Activated naive CD8-positive, alpha-beta T cell treated with anti-CD3 and anti-CD28 coated beads, Interleukin-2, amount 10 ng/mL, durations not matched to agents 7 days and 5 days (primary cell): ENCODE measurements around the gene SRRM2. TPM values are rescaled to one million over a fixed set of nuclear protein-coding genes. Genes with fewer than 3 reads are reported as not detected.
A peak's percentile ranks its signal among the peaks of the same experiment; 100 is the strongest.

ENCODE experiments used
- ATAC-seq: fragments of 150-1000 bp; cut with Tn5 transposase; one replicate; pipeline ENCODE4 v1.10.0; 2021; ENCODE audit warnings: low read depth, moderate library complexity
- POLR2A ChIA-PET: fragments of 350-600 bp; sonication (Branson Sonifier 250); formaldehyde crosslinking; loops from one replicate; lab custom pipeline; 2021; ENCODE audit warnings: antibody characterized with exemption; lab: Charles Lee
- DNase-seq: peaks from one replicate; pipeline ENCODE4 v3.0.0; 2021
- H3K27ac Mint-ChIP-seq: one replicate; pipeline ENCODE4 v1.8.0; 2022; ENCODE audit warnings: mild to moderate bottlenecking, mixed read lengths
- H3K27me3 Mint-ChIP-seq: one replicate; pipeline ENCODE4 v1.8.0; 2022; ENCODE audit warnings: mild to moderate bottlenecking, moderate library complexity, mixed read lengths
- H3K36me3 Mint-ChIP-seq: one replicate; pipeline ENCODE4 v1.8.0; 2021; ENCODE audit warnings: mild to moderate bottlenecking, mixed read lengths
- H3K4me1 Mint-ChIP-seq: one replicate; pipeline ENCODE4 v1.8.0; 2021; ENCODE audit warnings: mixed read lengths
- H3K4me3 Mint-ChIP-seq: one replicate; pipeline ENCODE4 v1.8.0; 2022; ENCODE audit warnings: mild to moderate bottlenecking, moderate library complexity, mixed read lengths
- H3K9me3 Mint-ChIP-seq: one replicate; pipeline ENCODE4 v1.8.0; 2021; ENCODE audit warnings: mixed read lengths
- total RNA-seq, 2 experiments: library from RNA; stranded (reverse); gene quantifications; one replicate each; pipeline ENCODE4 v1.2.3, GENCODE V29; 2021

Gene SRRM2
- total RNA-seq, 2 experiments from 2014 or later = 740 to 773 TPM

DNA sequence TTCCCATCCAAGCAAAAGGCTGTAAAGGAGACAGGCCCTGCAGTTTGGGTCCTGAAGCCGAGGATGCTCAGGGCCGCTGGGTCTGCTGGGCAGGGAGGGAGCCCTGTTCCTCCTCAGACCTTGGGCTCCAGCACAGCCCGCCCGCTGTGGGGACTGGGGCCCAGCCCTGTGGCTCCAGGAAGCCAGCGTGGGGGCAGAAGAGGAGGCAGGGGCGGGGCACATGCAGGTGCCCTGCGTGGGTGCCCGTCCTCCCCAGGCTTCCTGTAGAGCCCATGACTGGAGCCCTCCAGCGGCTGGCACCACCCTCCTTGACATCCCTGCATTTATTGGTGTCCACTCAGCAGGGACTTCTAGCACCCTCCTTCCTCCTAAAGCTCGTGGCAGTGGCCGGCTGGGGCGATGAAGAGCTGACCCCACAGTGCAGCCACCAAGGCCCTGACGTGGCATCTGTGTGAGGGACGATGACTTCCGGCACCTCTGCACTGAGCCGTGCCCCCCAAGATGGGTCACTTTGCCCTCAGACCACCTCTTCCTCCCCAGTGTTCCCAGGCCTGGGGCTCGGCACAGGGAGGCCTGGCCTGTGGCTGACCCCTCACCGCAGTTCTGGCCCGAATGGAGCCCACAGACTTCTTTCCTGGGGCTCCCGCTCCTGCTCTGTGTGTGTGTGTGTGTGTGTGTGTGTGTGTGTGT is 42.3 kb upstream of the SRRM2 start:
- Mint-ChIP-seq H3K27ac (no peak overlapping the region), H3K9me3 (no peaks in the 10 kb centered on the region), H3K4me3 (no peak overlapping the region), H3K27me3 (no peaks in the 10 kb centered on the region), H3K36me3 (peaks cover 3% of the 10 kb centered on the region), H3K4me1 (peaks cover 4% of the 10 kb centered on the region)
- ATAC-seq (no peak), DNase-seq (no peak)
- POLR2A ChIA-PET = no interaction called here

DNA sequence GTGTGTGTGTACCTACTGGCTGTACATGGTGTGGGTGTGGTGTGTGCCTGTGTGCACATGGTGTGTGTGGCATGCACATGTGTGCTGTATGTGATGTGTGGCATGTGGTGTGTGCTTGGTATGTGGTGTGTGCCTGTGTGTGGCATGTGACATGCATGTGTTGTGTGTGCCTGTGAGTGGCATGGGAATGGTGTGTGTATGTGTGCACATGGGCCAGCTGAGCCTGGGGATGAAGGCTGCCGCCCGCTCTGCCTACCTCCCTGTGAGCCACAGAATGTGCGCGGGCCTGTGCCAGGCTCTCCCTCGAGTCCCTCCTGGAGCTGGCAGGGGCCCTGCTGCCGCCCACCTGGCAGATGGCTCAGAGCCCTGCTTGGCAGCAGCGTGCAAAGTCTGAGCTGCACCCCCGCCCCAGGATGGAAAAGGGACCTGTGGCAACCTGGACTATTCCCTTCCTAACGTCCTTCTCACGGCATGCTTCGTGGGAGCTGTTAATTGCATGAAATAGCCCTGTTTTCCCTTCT is 41.7 kb upstream of the SRRM2 start:
- peaks cover 3% of the 10 kb centered on the region for H3K36me3 Mint-ChIP-seq
- H3K27me3 Mint-ChIP-seq = no peaks in the 10 kb centered on the region
- H3K4me1 Mint-ChIP-seq = peaks cover 4% of the 10 kb centered on the region
- ATAC-seq (no peak), DNase-seq (no peak)
- no peak overlapping the region for H3K4me3 Mint-ChIP-seq
- no peak overlapping the region for H3K27ac Mint-ChIP-seq
- POLR2A ChIA-PET = no interaction called here
- H3K9me3 Mint-ChIP-seq = no peaks in the 10 kb centered on the region

DNA sequence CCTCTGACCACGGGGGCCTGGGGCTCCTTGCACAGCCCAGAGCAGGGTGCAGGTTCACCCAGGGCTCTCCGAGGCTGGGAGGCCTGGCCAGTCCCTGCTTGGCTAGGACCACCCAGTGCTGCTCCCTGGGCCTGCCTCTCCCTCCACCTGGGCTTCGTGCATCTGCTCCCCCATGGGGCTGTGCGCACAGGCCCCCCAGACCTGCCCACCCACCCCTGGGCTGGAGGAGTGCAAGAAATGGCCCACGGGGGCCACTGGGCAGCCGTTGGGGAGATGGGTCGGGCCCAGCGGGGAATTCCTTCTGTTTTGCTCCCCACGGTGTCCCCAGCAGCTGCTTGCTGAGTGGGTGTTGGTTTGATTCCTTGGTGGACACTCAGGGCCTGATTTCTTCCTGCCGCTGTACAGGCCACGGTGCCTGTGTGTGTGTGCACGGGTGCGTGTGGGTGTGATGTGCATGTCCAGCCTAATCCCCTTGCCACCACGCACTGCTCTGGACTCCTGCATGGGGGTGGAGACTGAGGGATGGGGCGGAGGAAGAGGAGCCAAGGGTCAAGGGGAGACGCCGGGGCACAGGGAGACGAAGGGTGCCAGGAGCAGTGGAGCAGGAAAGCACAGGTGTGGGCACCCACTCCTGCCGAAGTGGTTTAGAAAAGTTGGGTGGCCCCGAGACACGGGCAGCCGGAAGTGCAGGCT is 40.9 kb upstream of the SRRM2 start:
- Mint-ChIP-seq H3K4me3 (no peak overlapping the region), H3K36me3 (peaks cover 3% of the 10 kb centered on the region), H3K27ac (no peak overlapping the region), H3K4me1 (peaks cover 7% of the 10 kb centered on the region), H3K27me3 (no peaks in the 10 kb centered on the region), H3K9me3 (no peaks in the 10 kb centered on the region)
- no peak for DNase-seq
- ATAC-seq = no peak
- POLR2A ChIA-PET = no interaction called here

DNA sequence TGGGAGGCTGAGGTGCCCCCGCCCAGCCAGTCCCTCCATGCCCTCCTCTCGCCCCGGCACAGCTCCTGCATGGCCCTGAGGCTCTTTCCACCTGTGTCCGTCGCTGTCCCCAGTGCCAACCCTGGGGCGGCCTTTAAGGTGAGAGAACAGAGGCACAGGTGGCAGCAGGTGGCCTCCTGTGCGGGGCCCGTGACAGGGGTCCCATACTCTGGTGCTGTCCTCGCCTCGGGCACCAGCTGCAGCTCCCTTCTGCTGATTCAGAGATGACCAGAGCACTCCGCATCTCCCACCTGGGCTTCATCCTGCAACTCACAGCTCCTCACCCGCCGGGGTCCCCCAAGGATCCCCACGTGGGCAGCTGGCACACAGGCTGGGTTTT is 40.4 kb upstream of the SRRM2 start:
- Mint-ChIP-seq H3K4me1 (peaks cover 8% of the 10 kb centered on the region), H3K27ac (no peak overlapping the region), H3K4me3 (no peak overlapping the region), H3K9me3 (no peaks in the 10 kb centered on the region), H3K36me3 (peaks cover 3% of the 10 kb centered on the region), H3K27me3 (no peaks in the 10 kb centered on the region)
- DNase-seq (no peak), ATAC-seq (no peak)
- POLR2A ChIA-PET = no interaction called here

DNA sequence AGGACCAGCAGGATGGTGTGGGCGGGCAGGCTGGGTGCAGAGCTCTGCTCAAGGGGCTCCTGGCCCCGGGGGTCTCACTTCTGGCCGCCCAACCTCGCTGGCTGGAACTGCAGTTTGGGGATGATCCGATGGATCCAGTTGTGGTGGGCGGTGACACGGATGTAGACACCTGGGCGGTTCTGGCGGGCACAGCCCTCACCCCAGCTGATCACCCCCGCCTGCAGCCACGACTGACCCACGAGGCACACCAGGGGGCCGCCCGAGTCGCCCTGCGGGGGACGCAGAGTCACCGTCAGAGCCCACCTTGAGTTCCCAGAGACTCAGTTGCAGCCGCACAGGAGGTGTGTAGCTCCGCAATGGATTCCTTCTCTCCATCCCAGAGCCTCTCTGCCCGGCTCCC is 39.9 kb upstream of the SRRM2 start:
- Mint-ChIP-seq H3K27me3 (no peaks in the 10 kb centered on the region), H3K4me3 (no peak overlapping the region), H3K27ac (no peak overlapping the region), H3K36me3 (peaks cover 3% of the 10 kb centered on the region), H3K4me1 (peaks cover 11% of the 10 kb centered on the region), H3K9me3 (no peaks in the 10 kb centered on the region)
- POLR2A ChIA-PET = no interaction called here
- ATAC-seq = no peak
- no peak for DNase-seq

DNA sequence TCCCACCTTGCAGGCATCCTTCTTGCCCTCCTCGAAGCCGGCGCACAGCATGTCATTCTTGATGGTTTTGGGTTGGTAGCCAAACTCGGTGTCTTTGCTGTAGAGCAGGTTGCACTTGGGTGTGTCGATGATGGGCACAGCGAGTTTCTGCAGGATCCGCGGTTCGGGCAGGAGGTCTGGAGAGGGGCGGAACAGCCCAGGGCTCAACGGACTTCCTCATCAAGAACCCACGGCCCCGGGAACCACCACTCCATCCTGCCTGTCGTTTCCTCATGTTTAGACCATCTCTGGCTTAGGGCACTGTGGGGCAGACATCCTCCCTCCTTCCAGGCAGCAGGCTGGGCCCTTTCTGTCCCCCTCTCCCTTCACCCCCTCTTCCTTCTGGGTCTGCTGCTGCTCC is 38.9 kb upstream of the SRRM2 start:
- no peaks in the 10 kb centered on the region for H3K9me3 Mint-ChIP-seq
- POLR2A ChIA-PET = no interaction called here
- H3K27me3 Mint-ChIP-seq = no peaks in the 10 kb centered on the region
- DNase-seq (no peak), ATAC-seq (no peak)
- no peak overlapping the region for H3K27ac Mint-ChIP-seq
- H3K4me3 Mint-ChIP-seq = no peak overlapping the region
- peaks cover 16% of the 10 kb centered on the region for H3K4me1 Mint-ChIP-seq
- H3K36me3 Mint-ChIP-seq = no peaks in the 10 kb centered on the region

DNA sequence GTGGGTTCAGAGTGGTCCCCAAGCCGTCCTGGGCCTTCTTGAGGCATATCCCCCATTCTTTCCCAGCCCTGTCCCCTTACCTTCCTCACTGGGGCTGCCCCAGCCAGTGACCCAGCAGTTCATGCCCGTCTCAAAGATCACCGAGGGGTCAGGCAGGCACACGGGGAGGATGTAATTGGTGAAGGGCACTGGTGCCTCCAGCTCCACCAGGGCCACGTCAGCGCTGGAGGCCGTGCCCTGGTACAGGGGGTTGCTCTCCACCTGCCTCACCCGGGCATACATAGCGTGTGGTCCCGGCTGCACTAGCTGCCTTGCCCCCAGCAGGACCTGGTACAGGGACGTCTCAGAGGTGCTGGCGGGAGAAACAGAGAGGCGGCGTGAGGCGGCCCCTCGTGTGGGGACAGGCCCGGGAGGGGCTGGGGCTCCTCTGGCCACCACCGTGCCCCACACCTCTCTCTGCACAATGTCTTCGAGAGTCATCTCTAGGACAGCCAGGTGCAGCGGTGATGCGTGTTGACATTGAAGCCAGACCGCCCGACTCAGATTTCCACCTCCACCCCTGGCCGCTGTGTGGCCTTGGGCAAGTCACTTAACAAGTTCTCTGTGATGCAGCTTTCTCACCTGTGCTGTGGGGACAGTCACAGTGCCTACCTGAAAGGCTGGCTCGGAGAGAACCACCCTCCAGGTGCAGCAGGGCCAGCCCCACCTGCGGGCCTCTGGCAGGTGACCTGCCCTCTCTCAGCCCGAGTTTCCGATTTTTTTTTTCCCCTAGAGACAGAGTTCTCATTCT is 38.3 kb upstream of the SRRM2 start:
- Mint-ChIP-seq H3K4me3 (no peak overlapping the region), H3K4me1 (peaks cover 16% of the 10 kb centered on the region), H3K9me3 (no peaks in the 10 kb centered on the region), H3K27me3 (no peaks in the 10 kb centered on the region), H3K27ac (no peak overlapping the region), H3K36me3 (no peaks in the 10 kb centered on the region)
- no peak for ATAC-seq
- POLR2A ChIA-PET = no interaction called here
- no peak for DNase-seq

DNA sequence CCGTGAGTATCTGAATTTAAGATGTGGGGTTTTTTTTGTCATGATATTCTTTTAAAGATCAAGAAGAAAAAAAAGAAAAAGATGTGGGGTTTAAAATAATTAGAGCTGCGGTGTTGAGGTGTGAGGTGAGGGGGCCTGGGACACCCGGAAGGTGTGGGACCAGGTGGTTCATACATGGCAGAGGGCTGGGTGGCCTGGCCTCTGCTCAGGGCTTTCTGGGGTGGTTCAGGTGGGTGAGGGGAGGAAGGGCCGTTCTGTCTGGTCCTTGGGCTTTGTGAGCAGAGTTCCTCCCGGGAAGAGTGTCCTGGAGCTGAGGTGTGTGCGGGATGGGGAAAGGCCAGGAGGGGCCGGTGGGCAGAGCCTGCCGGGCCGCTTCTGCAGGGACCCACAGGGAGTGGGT is 37.4 kb upstream of the SRRM2 start:
- Mint-ChIP-seq H3K4me1 (peaks cover 16% of the 10 kb centered on the region), H3K27ac (no peak overlapping the region), H3K4me3 (no peak overlapping the region), H3K36me3 (no peaks in the 10 kb centered on the region), H3K9me3 (no peaks in the 10 kb centered on the region), H3K27me3 (no peaks in the 10 kb centered on the region)
- DNase-seq (no peak), ATAC-seq (no peak)
- POLR2A ChIA-PET = interaction anchor here (0.6 to 1.1 kb wide), 2 partner anchors 194 to 302 kb away, joined by 3 to 6 read pairs; no protein-coding TSS in a partner anchor

DNA sequence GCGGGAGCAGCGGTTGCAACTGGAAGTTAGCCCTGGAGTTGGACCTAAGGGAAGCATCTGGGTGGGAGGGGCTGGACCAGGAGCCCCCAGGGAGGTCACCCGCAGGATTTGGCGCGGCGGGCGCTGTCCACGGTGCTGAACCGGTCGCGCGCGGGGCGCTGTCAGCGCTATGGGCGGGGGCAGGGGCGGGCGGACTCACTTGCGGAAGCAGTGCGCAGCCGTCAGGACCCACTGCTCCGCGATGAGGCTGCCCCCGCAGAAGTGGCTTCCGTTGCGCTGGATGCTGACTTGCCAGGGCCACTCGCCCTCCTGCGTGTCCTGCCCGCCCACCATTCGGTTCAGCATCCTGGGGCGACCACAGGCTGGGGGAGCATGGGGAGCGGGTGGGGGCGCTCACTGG is 36.9 kb upstream of the SRRM2 start:
- POLR2A ChIA-PET = interaction anchor here (0.6 to 1.1 kb wide), 3 partner anchors 33 to 302 kb away, joined by 3 to 6 read pairs (median 3); partner anchors contain the start of gene KCTD5
- no peaks in the 10 kb centered on the region for H3K36me3 Mint-ChIP-seq
- DNase-seq (peak; percentile 94), ATAC-seq (peak; percentile 92)
- H3K9me3 Mint-ChIP-seq = no peaks in the 10 kb centered on the region
- H3K4me1 Mint-ChIP-seq = peaks cover 16% of the 10 kb centered on the region
- no peaks in the 10 kb centered on the region for H3K27me3 Mint-ChIP-seq
- no peak overlapping the region for H3K27ac Mint-ChIP-seq
- H3K4me3 Mint-ChIP-seq = peak overlapping the region; percentile 57

DNA sequence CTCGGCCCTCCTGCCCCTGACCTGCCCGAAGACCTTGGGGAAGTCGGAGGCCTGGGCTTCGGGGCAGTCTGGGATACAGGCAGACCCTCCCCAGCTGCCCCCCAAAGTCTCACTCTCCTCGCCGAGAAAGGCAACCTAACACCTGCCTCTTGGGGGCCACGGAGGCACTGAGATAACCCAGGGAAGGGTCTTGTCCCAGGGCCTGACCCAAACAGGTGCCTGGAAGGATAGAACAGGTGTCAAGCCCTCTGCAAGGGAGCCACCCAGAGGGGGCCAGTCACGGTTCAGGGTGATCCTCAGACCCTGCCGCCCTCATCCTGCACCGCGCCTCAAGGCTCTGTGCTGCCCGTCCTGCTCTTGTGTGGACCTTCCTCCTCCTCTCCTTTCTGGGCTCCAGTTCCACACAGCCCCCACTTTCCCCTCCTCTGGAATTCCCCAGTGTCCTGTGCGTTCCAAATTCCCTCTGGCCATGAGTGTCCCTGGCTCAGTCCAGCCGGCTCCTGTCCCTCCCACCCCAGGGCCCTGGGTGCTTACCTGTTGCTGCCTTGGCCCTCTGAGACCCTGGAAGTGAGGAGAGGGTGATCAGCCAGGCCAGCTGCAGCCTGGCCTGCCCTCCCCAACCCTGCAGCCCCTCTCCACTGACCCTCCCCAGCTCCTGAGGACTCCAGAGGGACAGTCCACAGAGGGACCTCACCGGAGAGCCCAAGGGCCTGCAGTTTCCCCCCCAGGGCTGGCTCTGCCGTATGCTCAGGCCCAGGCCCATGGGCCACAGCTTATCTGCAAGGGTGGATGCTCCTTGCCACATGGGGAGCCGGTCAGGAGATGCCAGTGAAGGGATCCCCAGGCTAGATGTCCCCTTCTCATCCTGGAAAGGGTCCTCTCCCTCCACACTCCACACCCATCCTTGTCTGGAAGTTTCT is 36.2 kb upstream of the SRRM2 start:
- Mint-ChIP-seq H3K36me3 (no peaks in the 10 kb centered on the region), H3K27ac (no peak overlapping the region), H3K4me1 (peaks cover 16% of the 10 kb centered on the region), H3K9me3 (no peaks in the 10 kb centered on the region), H3K27me3 (no peaks in the 10 kb centered on the region), H3K4me3 (peak overlapping the region; percentile 57)
- DNase-seq (no peak), ATAC-seq (no peak)
- POLR2A ChIA-PET = interaction anchor here (0.6 to 1.1 kb wide), 3 partner anchors 34 to 303 kb away, joined by 3 to 6 read pairs (median 3); partner anchors contain the start of gene KCTD5

DNA sequence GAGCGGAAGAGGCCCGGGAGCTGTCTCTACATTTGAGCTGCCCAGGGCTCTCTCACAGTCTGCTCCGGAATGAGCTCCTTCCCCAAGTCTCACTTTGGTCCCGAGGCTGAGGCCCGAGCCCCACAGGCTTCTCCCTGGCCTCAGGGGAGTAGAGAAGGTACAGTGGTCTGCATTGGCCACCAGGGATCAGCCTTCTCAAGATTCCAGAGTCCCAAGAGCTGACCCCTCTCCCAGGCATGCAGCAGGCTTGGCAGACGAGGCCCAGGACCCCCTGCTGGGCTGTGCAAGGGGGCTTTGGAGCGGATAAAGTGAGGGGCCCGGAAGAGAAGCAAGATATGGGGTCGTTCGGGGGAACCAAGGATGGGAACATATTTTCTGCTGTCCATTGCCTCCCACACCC is 35.5 kb upstream of the SRRM2 start:
- Mint-ChIP-seq H3K27ac (no peak overlapping the region), H3K9me3 (no peaks in the 10 kb centered on the region), H3K36me3 (no peaks in the 10 kb centered on the region), H3K4me1 (peaks cover 16% of the 10 kb centered on the region), H3K27me3 (no peaks in the 10 kb centered on the region), H3K4me3 (no peak overlapping the region)
- no peak for DNase-seq
- ATAC-seq = no peak
- POLR2A ChIA-PET = no interaction called here

DNA sequence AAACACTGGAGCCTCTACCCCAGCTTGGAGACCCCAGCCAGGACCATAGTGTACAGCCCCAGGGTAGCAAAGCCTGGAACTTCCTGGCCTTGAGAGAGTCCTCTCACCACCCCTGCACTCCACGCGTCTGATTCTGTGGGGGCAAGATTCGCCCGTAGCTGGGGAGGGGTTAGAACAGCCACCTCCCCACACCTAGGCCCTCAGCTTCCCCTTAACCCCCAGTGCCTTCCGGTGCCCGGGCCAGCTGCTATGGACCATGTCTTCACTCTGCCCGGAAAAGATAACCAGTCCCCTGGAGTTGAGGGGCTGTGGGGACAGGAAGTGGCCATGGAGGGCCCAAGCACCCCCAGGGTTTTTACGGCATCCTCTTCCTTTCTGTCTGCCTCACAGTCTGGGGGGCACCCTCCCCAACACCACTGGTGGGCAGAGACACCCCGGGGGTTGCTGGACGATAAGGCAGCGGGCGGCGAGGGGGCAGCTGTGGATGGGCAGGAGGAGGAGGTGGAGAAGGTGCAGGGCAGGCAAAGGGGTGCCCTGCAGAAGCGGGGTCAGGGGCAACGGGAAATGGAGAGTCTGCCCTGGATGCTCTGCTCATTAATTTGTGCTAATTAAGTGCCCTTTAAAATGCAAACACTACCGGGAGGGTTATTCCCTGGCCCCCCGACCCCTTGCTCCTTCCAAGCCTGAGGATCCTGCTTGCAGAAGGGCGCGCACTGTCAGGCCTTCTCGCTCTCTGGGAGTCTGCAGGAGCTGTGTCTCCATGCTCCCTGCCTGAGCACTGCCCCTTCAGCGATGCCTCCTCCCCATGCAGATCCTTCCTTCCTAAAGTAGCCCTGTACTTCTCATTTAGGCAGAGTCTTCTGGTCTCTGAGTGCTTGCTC is 34.8 kb upstream of the SRRM2 start:
- no peaks in the 10 kb centered on the region for H3K36me3 Mint-ChIP-seq
- ATAC-seq = no peak
- H3K9me3 Mint-ChIP-seq = no peaks in the 10 kb centered on the region
- H3K27me3 Mint-ChIP-seq = no peaks in the 10 kb centered on the region
- H3K4me1 Mint-ChIP-seq = peaks cover 17% of the 10 kb centered on the region
- POLR2A ChIA-PET = interaction anchor here (0.7 kb wide), 2 partner anchors 12 to 23 kb away, joined by 3 to 6 read pairs; no protein-coding TSS in a partner anchor
- peak overlapping the region; percentile 34 for H3K27ac Mint-ChIP-seq
- H3K4me3 Mint-ChIP-seq = no peak overlapping the region
- no peak for DNase-seq
